GM10266 (cell line): Measurements from ENCODE around the gene MLLT6.

ENCODE experiments used
- DNase-seq: peaks from one replicate; pipeline ENCODE4 v3.0.0; 2012; ENCODE audit errors: extremely low spot score
- TF ChIP-seq, protein P1 (sequence below): IDR thresholded peaks from 2 replicates; pipeline ENCODE4 v1.5.1; 2012; ENCODE audit warnings: mild to moderate bottlenecking, low read depth; ENCODE audit not compliant: control insufficient read depth, insufficient read depth; ENCODE audit errors: missing control alignments

MLLT6 gene

DNA sequence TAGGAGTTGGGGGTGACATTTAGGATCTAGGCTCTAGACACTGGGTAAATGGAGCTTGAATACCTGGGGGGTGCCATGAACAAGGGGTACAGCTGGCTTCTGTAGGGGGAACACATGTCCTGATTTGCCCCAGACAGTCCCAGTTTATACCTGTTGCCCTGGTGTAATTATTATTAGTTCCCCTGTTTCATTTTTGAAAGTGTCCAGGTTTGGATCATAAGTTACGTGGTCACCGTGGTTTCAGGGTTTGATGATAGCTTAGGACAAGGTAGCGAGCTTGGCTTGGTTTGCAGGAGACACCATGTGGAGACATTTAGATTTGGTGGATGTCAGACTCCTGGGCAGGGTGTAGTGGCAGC is 5.5 kb downstream of the MLLT6 start:
- TF ChIP-seq, protein P1, sequence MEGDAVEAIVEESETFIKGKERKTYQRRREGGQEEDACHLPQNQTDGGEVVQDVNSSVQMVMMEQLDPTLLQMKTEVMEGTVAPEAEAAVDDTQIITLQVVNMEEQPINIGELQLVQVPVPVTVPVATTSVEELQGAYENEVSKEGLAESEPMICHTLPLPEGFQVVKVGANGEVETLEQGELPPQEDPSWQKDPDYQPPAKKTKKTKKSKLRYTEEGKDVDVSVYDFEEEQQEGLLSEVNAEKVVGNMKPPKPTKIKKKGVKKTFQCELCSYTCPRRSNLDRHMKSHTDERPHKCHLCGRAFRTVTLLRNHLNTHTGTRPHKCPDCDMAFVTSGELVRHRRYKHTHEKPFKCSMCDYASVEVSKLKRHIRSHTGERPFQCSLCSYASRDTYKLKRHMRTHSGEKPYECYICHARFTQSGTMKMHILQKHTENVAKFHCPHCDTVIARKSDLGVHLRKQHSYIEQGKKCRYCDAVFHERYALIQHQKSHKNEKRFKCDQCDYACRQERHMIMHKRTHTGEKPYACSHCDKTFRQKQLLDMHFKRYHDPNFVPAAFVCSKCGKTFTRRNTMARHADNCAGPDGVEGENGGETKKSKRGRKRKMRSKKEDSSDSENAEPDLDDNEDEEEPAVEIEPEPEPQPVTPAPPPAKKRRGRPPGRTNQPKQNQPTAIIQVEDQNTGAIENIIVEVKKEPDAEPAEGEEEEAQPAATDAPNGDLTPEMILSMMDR = no peak

DNA sequence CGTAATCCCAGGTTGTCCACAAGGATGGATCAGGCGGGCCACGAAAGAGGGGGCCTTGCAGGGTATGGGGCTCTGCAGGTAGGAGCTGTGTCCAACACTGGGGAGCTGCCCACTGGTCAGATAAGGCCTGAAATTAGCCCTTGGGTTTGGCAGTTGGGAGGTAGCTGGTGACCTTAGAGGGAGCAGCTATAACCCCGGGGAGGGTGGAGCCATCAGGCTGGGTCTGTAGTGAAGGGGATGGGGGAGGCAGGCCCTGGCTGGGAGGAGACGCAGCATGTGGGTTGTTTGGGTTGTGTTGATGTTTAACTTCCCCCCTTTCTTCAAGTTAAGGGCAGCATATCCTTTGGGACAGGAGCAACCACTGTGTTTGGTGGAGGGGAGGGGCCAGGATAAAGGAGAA is 5.9 kb downstream of the MLLT6 start:
- no peak for DNase-seq
- TF ChIP-seq, protein P1 = no peak

More for the DNA sequence above, 5.5 kb downstream of the MLLT6 start:
- DNase-seq = no peak

DNA sequence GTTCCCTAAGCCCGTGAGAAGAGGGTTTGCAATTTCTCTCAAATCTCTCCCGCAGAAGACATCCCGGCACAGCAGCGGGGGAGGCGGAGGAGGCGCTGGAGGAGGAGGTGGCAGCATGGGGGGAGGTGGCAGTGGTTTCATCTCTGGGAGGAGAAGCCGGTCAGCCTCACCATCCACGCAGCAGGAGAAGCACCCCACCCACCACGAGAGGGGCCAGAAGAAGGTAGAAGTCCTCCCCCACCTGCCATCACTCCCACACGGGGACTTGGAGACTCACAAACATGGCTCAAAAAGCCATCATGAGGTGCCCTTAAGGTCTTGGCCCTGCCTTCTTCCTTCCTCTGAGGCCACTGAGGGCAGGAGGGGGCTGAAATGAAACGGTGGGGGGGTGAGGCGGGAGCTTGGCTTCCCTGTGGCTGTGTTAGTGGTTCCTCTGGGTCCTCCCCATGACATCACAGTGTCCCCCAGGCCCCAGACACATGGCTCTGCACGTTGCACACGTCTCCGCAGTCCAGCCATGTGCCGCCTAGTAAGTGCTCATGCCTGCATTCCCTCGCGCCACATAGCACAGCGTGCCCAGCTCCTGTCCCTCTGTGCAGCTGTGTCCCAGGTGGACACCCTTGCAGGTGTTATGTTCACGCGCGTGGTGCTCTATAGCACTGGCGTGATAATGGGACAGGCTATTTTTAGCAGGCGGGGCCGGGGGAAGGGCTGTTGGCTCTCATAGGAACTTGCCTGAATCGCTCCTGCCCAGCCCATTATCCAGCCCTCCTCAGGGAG is 6.9 kb downstream of the MLLT6 start:
- TF ChIP-seq, protein P1 = no peak
- no peak for DNase-seq

DNA sequence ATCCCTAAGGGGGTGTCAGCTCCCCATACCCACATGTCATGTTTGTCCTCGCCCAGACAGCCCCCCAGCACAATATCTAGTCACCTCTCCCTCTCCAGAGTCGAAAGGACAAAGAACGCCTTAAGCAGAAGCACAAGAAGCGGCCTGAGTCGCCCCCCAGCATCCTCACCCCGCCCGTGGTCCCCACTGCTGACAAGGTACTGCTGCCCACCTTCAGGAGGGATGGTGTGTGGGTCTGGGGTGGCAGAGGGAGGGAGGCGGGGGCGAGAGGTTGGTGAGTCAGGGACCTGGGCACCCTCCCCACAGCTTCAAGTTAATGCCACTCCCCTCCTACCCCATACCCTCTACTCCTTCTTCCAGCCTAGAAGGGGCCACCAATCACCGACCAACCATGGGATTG is 7.5 kb downstream of the MLLT6 start:
- TF ChIP-seq, protein P1 = no peak
- no peak for DNase-seq

DNA sequence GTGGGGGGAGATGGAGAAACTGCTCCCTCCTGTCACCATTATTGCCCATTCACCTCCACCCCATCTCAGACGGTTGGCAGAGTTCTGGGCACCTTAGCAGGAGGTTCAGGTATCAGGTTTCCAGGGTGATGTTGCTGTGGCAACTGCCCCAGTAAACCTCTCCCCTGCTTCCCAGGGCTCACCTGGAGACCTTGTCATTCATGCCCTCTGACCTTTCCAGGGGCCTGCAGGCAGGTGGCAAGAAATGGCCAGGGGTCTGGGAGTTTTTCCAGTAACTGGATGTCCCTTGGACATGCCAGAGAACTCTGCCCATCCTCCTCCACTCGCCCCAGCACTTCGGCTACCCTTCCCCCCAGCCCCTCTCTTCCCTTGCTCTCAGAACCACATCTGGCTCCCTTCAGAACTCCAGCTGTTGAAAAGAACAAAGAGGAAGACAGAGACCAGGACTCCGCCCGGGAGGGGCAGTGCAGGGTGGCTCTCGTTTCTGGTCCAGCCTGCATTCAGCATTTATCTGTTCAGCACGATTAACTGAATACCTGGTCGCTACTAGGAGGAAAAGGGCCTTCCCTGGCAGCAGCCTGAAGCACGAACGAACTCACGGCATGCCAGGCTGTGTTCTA is 8.5 kb downstream of the MLLT6 start:
- TF ChIP-seq, protein P1 = no peak
- no peak for DNase-seq

DNA sequence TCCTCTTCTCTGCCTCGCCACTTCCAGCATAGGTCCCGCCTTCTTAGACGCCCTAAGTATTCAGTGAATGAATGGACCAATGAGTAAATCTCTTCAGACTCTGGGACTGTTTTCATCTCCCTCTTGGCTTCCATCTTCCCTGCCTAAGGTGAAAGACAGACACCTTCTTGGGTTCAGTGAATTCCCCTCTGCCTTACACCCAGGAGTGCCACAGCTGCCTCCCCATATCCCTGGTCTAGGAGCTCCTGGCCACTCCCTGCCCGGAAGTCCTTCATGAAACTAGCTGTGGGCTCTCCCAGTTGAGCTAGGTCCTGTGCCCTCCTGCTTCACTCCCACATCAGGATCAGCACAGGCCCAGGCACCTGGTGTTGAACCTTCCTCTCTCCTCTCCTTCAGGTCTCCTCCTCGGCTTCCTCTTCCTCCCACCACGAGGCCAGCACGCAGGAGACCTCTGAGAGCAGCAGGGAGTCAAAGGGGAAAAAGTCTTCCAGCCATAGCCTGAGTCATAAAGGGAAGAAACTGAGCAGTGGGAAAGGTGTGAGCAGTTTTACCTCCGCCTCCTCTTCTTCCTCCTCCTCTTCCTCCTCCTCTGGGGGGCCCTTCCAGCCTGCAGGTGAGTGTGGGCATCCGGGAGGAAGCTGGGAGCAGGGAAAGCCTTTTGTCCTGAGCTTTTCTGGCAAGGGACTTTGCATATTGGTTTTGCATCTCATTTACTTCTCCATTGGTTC is 10.3 kb downstream of the MLLT6 start:
- TF ChIP-seq, protein P1 = no peak
- DNase-seq = no peak
